Omental fat pad (tissue), 4 donors: ENCODE results near the gene MRGPRE. TPM values are rescaled to one million over a fixed set of nuclear protein-coding genes. Genes with fewer than 3 reads are reported as not detected.

Experiments
- ATAC-seq: fragments of 150-250 bp; one replicate; pipeline ENCODE4 v1.9.1; 2016; ENCODE audit warnings: mild to moderate bottlenecking, moderate library complexity; ENCODE audit not compliant: low FRiP score
- DNase-seq: peaks from one replicate; pipeline ENCODE4 v3.0.0-alpha.2; 2019; ENCODE audit warnings: low spot score
- total RNA-seq, 4 donors: library from RNA; depleted of rRNA; stranded (reverse); fragments of >200 nt; gene quantifications; one replicate each; pipeline ENCODE4 v1.1.0, GENCODE V29; 2016
- TF ChIP-seq, protein P1 (sequence below), 3 donors: fragments of 450-650 bp; IDR thresholded peaks; one replicate each; pipeline ENCODE4 v1.5.1; 2016 to 2017; ENCODE audit warnings: antibody characterized with exemption in 3 of 3, mild to moderate bottlenecking in 3 of 3, moderate library complexity in 2 of 3

Gene MRGPRE
- total RNA-seq, 4 donors from 2014 or later: not detected

DNA sequence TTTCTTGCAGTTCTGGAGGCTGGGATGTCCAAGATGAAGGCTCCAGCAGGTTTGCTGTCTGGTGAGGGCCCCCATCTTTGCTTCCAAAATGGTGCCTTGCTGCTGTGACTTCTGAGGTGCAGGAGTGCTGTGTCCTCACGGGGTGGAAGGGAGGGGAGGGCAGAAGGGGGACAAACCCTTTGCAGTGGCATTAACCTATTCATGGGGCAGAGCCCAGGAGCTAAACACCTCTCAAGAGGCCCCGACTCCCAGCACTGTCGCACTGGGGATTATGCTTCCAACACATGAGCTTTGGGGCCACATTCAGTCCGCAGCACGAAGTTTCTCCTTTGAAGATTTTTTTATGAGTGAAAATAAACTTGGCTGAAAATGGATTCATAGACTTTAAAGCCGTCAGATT lies 41.6 kb downstream of the MRGPRE start:
- no peak for ATAC-seq
- no peak for DNase-seq
- TF ChIP-seq, protein P1, sequence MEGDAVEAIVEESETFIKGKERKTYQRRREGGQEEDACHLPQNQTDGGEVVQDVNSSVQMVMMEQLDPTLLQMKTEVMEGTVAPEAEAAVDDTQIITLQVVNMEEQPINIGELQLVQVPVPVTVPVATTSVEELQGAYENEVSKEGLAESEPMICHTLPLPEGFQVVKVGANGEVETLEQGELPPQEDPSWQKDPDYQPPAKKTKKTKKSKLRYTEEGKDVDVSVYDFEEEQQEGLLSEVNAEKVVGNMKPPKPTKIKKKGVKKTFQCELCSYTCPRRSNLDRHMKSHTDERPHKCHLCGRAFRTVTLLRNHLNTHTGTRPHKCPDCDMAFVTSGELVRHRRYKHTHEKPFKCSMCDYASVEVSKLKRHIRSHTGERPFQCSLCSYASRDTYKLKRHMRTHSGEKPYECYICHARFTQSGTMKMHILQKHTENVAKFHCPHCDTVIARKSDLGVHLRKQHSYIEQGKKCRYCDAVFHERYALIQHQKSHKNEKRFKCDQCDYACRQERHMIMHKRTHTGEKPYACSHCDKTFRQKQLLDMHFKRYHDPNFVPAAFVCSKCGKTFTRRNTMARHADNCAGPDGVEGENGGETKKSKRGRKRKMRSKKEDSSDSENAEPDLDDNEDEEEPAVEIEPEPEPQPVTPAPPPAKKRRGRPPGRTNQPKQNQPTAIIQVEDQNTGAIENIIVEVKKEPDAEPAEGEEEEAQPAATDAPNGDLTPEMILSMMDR (IDR thresholded peaks at IDR 0.05): no peak

DNA sequence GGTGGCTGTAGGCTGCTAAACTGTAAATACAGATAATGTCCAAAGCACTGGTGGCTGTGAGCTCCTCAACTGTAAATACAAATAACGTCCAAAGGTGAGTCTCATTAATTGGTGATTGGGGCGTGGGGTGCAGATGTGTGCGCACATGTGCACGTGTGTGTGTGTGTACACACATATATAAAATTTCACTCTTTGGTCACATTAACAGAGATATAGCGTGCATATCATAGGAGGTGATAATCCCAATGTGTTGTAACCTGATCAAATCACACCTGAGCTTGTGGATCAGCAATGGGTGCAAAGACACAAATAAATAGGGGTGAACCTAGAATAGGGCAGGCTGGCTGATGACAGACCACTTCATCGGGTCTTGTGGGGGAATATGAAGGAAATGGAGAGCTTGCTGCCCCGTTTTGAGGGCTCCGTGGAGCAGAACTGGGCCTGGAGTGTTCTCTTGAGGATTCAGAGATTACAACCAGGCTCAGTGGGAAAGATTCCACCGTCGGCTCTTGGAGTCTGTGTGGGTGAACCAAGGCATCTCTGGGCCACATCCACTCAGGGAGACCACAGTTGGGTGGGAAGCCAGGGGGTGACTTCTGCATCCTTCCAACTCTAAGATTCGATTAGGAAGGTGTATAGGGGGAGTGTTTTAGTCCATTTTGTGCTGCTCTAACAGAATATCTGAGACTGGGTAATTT lies 42.2 kb downstream of the MRGPRE start:
- TF ChIP-seq, protein P1 (IDR thresholded peaks at IDR 0.05): no peak
- DNase-seq: no peak
- no peak for ATAC-seq

DNA sequence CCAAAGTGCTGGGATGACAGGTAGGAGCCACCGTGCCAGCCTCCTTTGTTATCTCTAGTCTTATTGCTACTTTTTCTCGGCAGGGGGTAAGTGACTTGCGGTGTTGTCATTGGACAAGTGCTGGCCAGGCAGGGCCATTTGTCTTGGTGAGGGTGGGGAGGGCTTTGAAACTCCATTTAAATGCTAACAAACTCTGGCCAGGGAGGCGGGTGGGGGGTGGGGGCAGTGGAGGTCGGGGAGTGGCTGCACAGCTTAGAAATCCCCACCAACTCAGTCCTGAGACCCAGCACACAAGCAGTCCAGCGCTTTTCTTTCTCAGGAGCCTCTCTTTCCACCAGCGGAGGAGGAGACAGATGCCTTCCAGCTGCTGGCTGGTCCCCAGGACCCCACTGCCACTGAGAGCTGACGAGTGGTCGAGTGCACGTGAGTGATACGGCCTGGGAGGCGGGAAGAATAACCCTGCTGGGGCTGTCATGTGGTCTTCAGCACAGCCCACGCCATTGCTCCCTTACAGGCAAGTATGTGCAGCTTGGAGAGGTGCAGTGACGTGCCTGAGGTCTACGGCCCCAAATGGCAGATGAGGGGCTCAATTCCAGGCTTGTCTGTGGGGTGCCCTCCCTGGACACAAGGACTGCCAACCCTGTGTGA lies 42.9 kb downstream of the MRGPRE start:
- ATAC-seq (no peak), DNase-seq (no peak)
- TF ChIP-seq, protein P1 (IDR thresholded peaks at IDR 0.05): no peak

DNA sequence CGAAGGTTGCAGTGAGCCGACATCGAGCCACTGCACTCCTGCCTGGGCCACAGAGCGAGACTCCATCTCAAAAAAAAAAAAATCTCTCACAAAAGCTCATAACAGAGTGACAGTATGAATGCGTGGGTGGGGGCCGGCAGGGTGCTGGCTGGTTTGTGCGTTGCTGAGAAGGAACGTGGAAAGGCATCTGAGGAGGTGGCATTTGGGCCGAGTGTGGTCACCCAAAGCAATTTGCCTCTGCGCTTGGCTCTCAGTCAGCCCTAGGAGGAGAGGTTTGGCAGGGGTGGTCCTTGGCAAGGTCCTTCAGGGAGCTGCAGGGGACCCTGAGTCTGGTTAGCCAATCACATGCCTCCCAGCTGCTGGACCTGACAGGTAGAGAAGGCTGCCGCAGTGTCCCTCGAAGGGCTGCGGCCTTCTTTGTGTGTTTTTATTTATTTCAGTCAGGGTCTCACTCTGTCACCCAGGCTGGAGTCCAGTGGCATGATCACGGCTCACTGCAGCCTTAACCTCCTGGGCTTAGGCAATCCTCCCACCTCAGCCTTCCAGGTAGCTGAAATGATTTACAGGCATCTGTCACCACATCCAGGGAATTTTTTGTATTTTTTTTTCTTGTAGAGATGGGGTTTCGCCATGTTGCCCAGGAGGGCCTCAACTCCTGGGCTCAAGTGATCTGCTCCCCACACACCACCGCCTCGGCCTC lies 43.6 kb downstream of the MRGPRE start:
- ATAC-seq (no peak), DNase-seq (no peak)

GRCh38 chr11:3186166-3186953 lies 45.9 kb downstream of the MRGPRE start:
- ATAC-seq (no peak), DNase-seq (no peak)
- TF ChIP-seq, protein P1 (IDR thresholded peaks at IDR 0.05): no peak

More for the DNA sequence above, 43.6 kb downstream of the MRGPRE start:
- TF ChIP-seq, protein P1 (IDR thresholded peaks at IDR 0.05): no peak

DNA sequence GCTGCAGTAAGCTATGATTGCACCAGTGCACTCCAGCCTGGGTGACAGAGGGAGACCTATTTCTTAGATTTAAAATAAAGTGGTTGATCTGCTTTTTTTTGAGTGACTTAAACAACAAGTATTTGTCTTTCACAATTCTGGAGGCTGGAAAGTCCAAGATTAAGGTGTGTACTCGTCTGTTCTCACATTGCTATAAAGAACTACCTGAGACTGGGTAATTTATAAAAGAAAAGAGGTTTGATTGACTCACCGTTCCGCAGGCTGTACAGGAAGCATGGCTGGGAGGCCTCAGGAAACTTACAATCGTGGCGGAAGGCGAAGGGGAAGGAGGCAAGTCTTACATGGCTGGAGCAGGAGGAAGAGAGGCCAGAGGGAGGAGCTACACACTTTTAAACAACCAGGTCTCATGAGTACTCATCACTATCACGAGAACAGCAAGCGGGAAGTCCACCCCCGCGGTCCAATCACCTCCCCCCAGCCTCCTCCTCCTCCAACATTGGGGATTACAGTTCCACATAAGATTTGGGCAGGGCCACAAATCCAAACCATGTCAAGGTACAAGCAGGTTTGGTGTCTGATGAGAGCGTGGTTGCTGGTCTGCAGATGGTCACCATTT lies 47.4 kb downstream of the MRGPRE start:
- ATAC-seq (no peak), DNase-seq (no peak)
- TF ChIP-seq, protein P1 (IDR thresholded peaks at IDR 0.05): no peak
